ENCODE measurements around the gene LTBP4. TPM values are rescaled to one million over a fixed set of nuclear protein-coding genes. Genes with fewer than 3 reads are reported as not detected.

Gene LTBP4
- total and polyA plus RNA-seq, 2 donors (not counting 1 experiment from before 2014, with no cell fraction given) = 81.2 to 105 TPM

DNA sequence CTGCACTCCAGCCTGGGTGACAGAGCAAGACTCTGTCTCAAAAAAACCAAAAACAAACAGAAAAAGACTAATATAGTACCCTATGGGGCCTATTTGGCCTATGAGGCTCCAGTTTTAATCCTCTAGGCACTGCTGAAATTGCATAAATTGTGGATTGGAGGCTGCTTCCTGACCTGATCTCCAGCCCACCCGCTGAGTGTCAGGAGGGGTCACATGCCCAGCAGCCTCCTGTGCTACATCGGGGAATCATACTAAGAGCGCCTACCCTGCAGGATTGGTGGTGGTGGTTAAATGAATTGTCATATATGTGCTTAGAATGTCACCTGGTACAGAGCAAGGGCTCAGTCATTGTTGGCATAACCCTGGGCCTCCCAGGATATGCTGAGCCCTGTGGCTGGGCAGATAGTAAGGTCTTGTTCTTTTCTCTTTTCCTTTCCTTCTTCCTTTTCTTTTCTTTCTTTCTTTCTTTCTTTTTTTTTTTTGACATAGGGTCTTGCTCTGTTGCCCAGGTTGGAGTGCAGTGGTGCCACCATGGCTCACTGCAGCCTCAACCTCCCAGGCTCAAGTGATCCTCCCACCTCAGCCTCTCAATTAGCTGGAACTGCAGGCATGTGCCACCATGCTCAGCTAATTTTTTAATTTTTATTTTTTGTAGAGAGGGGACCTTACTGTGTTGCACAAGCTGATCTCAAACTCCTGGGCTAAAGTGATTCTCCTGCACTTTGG lies 31.3 kb downstream of the LTBP4 start:
- ATAC-seq (ENCODE audit: low read depth) (no peak), DNase-seq (no peak)
- Histone ChIP-seq H3K4me1 (ENCODE audit: control insufficient read depth in 2 of 2, insufficient read depth in 2 of 2, low read length in 2 of 2) (peaks cover 0 to 5% of the 10 kb centered on the region in 2 donors), H3K79me2 (ENCODE audit: control insufficient read depth, insufficient read depth, low read length) (no peaks in the 10 kb centered on the region), H4K20me1 (ENCODE audit: control insufficient read depth, insufficient read depth, low read length, poor library complexity, severe bottlenecking) (no peaks in the 10 kb centered on the region), H3K4me2 (replicated peaks; ENCODE audit: low read depth, low read length, poor library complexity, severe bottlenecking) (no peak overlapping the region), H2AFZ (ENCODE audit: insufficient read depth, low read depth, low read length, poor library complexity, severe bottlenecking) (no peak overlapping the region), H3K4me3 (ENCODE audit: control extremely low read depth in 1 of 5, extremely low read depth in 1 of 5, insufficient read depth in 1 of 5, low read depth in 2 of 5, low read length in 4 of 5) (no peak overlapping the region), H3K9ac (ENCODE audit: low read length) (no peak overlapping the region), H3K36me3 (replicated peaks in 1 of 2; ENCODE audit: control extremely low read depth in 1 of 2, control insufficient read depth in 1 of 2, extremely low read depth in 1 of 2, insufficient read depth in 2 of 2, low read length in 1 of 2) (peaks cover 0 to 2% of the 10 kb centered on the region in 2 experiments), H3K9me3 (ENCODE audit: control extremely low read depth in 1 of 3, control insufficient read depth in 2 of 3, insufficient read depth in 1 of 3, low read length in 2 of 3) (peaks cover 0 to 3% (median 0%) of the 10 kb centered on the region in 3 donors), H3K27ac (ENCODE audit: low read length in 2 of 2) (no peak overlapping the region), H3K27me3 (replicated peaks in 1 of 4; ENCODE audit: control extremely low read depth in 1 of 4, control insufficient read depth in 3 of 4, insufficient read depth in 4 of 4, low read length in 3 of 4) (peaks cover 0 to 13% (median 0%) of the 10 kb centered on the region in 4 experiments)
- H3K27ac Mint-ChIP-seq = no peak overlapping the region
- TF ChIP-seq EZH2 (IDR thresholded peaks at IDR 0.05; ENCODE audit: borderline replicate concordance, insufficient read depth, low read depth, low read length, poor library complexity, severe bottlenecking) = no peak
- TF ChIP-seq, protein P1, sequence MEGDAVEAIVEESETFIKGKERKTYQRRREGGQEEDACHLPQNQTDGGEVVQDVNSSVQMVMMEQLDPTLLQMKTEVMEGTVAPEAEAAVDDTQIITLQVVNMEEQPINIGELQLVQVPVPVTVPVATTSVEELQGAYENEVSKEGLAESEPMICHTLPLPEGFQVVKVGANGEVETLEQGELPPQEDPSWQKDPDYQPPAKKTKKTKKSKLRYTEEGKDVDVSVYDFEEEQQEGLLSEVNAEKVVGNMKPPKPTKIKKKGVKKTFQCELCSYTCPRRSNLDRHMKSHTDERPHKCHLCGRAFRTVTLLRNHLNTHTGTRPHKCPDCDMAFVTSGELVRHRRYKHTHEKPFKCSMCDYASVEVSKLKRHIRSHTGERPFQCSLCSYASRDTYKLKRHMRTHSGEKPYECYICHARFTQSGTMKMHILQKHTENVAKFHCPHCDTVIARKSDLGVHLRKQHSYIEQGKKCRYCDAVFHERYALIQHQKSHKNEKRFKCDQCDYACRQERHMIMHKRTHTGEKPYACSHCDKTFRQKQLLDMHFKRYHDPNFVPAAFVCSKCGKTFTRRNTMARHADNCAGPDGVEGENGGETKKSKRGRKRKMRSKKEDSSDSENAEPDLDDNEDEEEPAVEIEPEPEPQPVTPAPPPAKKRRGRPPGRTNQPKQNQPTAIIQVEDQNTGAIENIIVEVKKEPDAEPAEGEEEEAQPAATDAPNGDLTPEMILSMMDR (IDR thresholded peaks at IDR 0.05) = no peak
- H3K27me3 Mint-ChIP-seq = peaks cover 10% of the 10 kb centered on the region
- 92% methylated on average over 3 of the region's 3 CpGs for whole genome bisulfite sequencing (ENCODE audit: insufficient coverage)
- intact Hi-C loops (cut with micrococcal nuclease) = loop anchor here (5.0 kb wide), 1 partner anchor 85 kb away; no protein-coding TSS in a partner anchor
- H3K9me3 Mint-ChIP-seq (ENCODE audit: insufficient read depth) = no peaks in the 10 kb centered on the region
- peaks cover 4% of the 10 kb centered on the region for H3K4me1 Mint-ChIP-seq
- H3K4me3 Mint-ChIP-seq = no peak overlapping the region
- CTCF ChIA-PET = interaction anchor here (0.8 to 6.7 kb wide), 8 partner anchors 8 to 491 kb away, joined by 3 to 84 read pairs (median 36); partner anchors contain the start of gene LTBP4
- POLR2A ChIA-PET = interaction anchor here (0.7 kb wide), 1 partner anchor 22 kb away, joined by 4 read pairs; no protein-coding TSS in a partner anchor

DNA sequence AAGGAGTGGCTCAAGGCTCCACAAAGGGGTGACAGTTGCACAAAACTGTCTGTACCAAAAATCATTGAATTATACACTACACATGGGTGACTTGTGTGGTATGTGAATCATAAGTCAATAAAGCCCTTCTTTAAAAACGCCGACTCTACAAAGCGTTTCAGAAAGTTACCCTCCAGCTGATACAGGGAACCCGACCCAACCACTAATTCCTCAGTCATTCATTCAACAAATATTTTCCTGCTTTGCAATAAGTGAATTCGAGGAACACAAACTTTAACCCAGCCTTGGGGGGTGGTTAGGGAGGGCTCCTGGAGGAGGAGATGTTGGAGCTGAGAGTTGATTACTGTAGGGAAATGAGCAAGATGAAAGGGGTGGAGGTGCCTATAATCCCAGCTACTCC lies 32.0 kb downstream of the LTBP4 start:
- no peak overlapping the region for H3K4me3 ChIP-seq (ENCODE audit: control extremely low read depth in 1 of 5, extremely low read depth in 1 of 5, insufficient read depth in 1 of 5, low read depth in 2 of 5, low read length in 4 of 5)
- Mint-ChIP-seq H3K27ac (no peak overlapping the region), H3K9me3 (ENCODE audit: insufficient read depth) (no peaks in the 10 kb centered on the region), H3K4me3 (no peak overlapping the region), H3K4me1 (peaks cover 4% of the 10 kb centered on the region), H3K27me3 (peaks cover 10% of the 10 kb centered on the region)
- no peak for TF ChIP-seq EZH2 (IDR thresholded peaks at IDR 0.05; ENCODE audit: borderline replicate concordance, insufficient read depth, low read depth, low read length, poor library complexity, severe bottlenecking)
- TF ChIP-seq, protein P1 (IDR thresholded peaks at IDR 0.05) = no peak
- H3K27ac ChIP-seq (ENCODE audit: low read length in 2 of 2) = no peak overlapping the region
- H4K20me1 ChIP-seq (ENCODE audit: control insufficient read depth, insufficient read depth, low read length, poor library complexity, severe bottlenecking) = no peaks in the 10 kb centered on the region
- H3K36me3 ChIP-seq (replicated peaks in 1 of 2; ENCODE audit: control extremely low read depth in 1 of 2, control insufficient read depth in 1 of 2, extremely low read depth in 1 of 2, insufficient read depth in 2 of 2, low read length in 1 of 2) = peaks cover 0 to 2% of the 10 kb centered on the region in 2 experiments
- no peak overlapping the region for H2AFZ ChIP-seq (ENCODE audit: insufficient read depth, low read depth, low read length, poor library complexity, severe bottlenecking)
- peaks cover 0 to 13% (median 0%) of the 10 kb centered on the region in 4 experiments for H3K27me3 ChIP-seq (replicated peaks in 1 of 4; ENCODE audit: control extremely low read depth in 1 of 4, control insufficient read depth in 3 of 4, insufficient read depth in 4 of 4, low read length in 3 of 4)
- H3K4me2 ChIP-seq (replicated peaks; ENCODE audit: low read depth, low read length, poor library complexity, severe bottlenecking) = no peak overlapping the region
- H3K79me2 ChIP-seq (ENCODE audit: control insufficient read depth, insufficient read depth, low read length) = no peaks in the 10 kb centered on the region
- H3K4me1 ChIP-seq (ENCODE audit: control insufficient read depth in 2 of 2, insufficient read depth in 2 of 2, low read length in 2 of 2) = peaks cover 0 to 5% of the 10 kb centered on the region in 2 donors
- DNase-seq = no peak
- POLR2A ChIA-PET = interaction anchor here (0.7 kb wide), 1 partner anchor 23 kb away, joined by 4 read pairs; no protein-coding TSS in a partner anchor
- intact Hi-C loops (cut with micrococcal nuclease) = loop anchor here (5.0 kb wide), 1 partner anchor 86 kb away; no protein-coding TSS in a partner anchor
- ATAC-seq (ENCODE audit: low read depth) = no peak
- CTCF ChIA-PET = interaction anchor here (0.7 to 6.7 kb wide), 12 partner anchors 9 to 1801 kb away, joined by 3 to 84 read pairs (median 27); partner anchors contain the start of gene LTBP4
- H3K9me3 ChIP-seq (ENCODE audit: control extremely low read depth in 1 of 3, control insufficient read depth in 2 of 3, insufficient read depth in 1 of 3, low read length in 2 of 3) = no peaks in the 10 kb centered on the region
- 70% methylated on average over 2 of the region's 5 CpGs for WGBS (ENCODE audit: insufficient coverage)
- H3K9ac ChIP-seq (ENCODE audit: low read length) = no peak overlapping the region
